Stomach (tissue), 9 donors: Measurements from ENCODE around the gene SYNE2. TPM values are rescaled to one million over a fixed set of nuclear protein-coding genes. Genes with fewer than 3 reads are reported as not detected.

Experiments
- DNase-seq, 2 donors: peaks; one replicate each; pipeline versions ENCODE4 v3.0.0 to v3.0.0-alpha.2; 2013 to 2019
- H3K27ac ChIP-seq, 5 donors: fragments of 200-600 bp in 4 of 5; sonication (generic) in 4 of 5; one replicate each; pipeline ENCODE4 v1.5.1; 2013 to 2019; ENCODE audit warnings: mild to moderate bottlenecking in 1 of 5, moderate library complexity in 1 of 5
- H3K27me3 ChIP-seq, 3 donors: fragments of 200-600 bp; sonication (generic); one replicate each; pipeline ENCODE4 v1.5.1; 2017 to 2019; ENCODE audit warnings: mixed run types in 1 of 3
- H3K36me3 ChIP-seq, 4 donors: fragments of 200-600 bp; sonication (generic); 1 replicate in 3 of 4; 2 replicates in 1 of 4; pipeline ENCODE4 v1.5.1; 2016 to 2019
- H3K4me1 ChIP-seq, 4 donors: fragments of 200-600 bp; sonication (generic); one replicate each; pipeline ENCODE4 v1.5.1; 2016 to 2019
- H3K4me3 ChIP-seq, 4 donors: fragments of 200-600 bp; sonication (generic) in 3 of 4; one replicate each; pipeline ENCODE4 v1.5.1; 2016 to 2019; ENCODE audit warnings: mild to moderate bottlenecking in 1 of 4
- H3K9me3 ChIP-seq, 4 donors: fragments of 200-600 bp; sonication (generic); one replicate each; pipeline ENCODE4 v1.5.1; 2016 to 2019
- EP300 ChIP-seq: sonication (generic); formaldehyde crosslinking; IDR thresholded peaks from one replicate; pipeline ENCODE4 v1.6.1; 2017; ENCODE audit warnings: antibody characterized with exemption
- POLR2A ChIP-seq, 4 donors: fragments of 450-650 bp; IDR thresholded peaks; one replicate each; pipeline ENCODE4 v1.6.1; 2016; ENCODE audit warnings: antibody characterized with exemption in 4 of 4, control low read depth in 2 of 4, mild to moderate bottlenecking in 1 of 4, moderate library complexity in 1 of 4
- POLR2AphosphoS5 ChIP-seq, 3 donors: sonication (generic); formaldehyde crosslinking; IDR thresholded peaks; one replicate each; pipeline ENCODE4 v1.6.1; 2016; ENCODE audit warnings: antibody characterized with exemption in 3 of 3
- WGBS, 5 donors: extraction: QIAGEN DNeasy Blood & Tissue Kit in 3 of 5; methylation state at CpG; one replicate each; pipeline versions ENCODE4 v1.1.5 to v1.1.7; 2013 to 2018; 5-methylcytosine and 5-hydroxymethylcytosine counted together
- intact Hi-C: fragments of 100-400 bp; cut with DNase I; formaldehyde crosslinking; loops from one replicate; pipeline ENCODE4 v1.15.1; 2023; ENCODE audit warnings: low total_unique reads
- polyA plus RNA-seq, 3 donors: library from polyadenylated mRNA; stranded (reverse); fragments of 200-250 nt; gene quantifications; one replicate each; pipeline ENCODE4 v1.2.3, GENCODE V29; 2013
- total RNA-seq, 5 donors: library from RNA; depleted of rRNA; stranded (reverse); fragments of >200 nt; gene quantifications; one replicate each; pipeline versions ENCODE4 v1.1.0 to v1.2.3, GENCODE V29; 2014 to 2016
- TF ChIP-seq, protein P1 (sequence below), 7 experiments: fragments of 450-650 bp in 4 of 7; fragments of 200-600 bp in 3 of 7; sonication (generic) in 3 of 7; IDR thresholded peaks; one replicate each; pipeline ENCODE4 v1.5.1; 2016 to 2019; ENCODE audit warnings: antibody characterized with exemption in 7 of 7, control low read depth in 2 of 7, mild to moderate bottlenecking in 1 of 7
- donor health status: healthy with polysubstance abuse.
- donor health status: Bipolar disorder and iron deficiency.
- donor health status: healthy.

The SYNE2 gene
- total and polyA plus RNA-seq, 8 donors, result 14.4 to 280 (median 120) TPM

DNA sequence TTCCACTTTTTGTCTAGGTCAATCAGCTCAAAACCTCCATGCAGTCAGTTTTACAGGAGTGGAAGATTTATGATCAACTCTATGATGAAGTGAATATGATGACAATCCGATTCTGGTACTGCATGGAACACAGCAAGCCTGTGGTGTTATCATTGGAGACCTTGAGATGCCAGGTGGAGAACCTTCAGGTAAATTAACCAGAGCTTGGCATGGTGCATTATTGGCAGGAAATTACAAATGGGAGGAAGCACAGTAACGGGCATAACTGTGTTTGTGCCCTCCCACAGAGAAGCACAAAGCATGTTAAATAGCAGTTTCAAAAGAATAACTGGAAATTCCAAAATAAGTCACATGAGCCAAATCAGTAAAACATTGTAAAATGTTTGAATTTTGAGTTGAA is 305.8 kb downstream of the SYNE2 start:
- no peak for DNase-seq
- intact Hi-C loops, result no loop called here
- no peaks in the 10 kb centered on the region for H3K4me1 ChIP-seq
- WGBS, 5 donors, result 70 to 81% (median 76%) methylated on average over 2 of the region's 2 CpGs
- no peaks in the 10 kb centered on the region for H3K9me3 ChIP-seq
- no peak overlapping the region for H3K27ac ChIP-seq
- TF ChIP-seq POLR2AphosphoS5 (IDR thresholded peaks at IDR 0.05), result no peak
- TF ChIP-seq POLR2A (IDR thresholded peaks at IDR 0.05), result no peak
- TF ChIP-seq EP300, result no peak
- TF ChIP-seq, protein P1, sequence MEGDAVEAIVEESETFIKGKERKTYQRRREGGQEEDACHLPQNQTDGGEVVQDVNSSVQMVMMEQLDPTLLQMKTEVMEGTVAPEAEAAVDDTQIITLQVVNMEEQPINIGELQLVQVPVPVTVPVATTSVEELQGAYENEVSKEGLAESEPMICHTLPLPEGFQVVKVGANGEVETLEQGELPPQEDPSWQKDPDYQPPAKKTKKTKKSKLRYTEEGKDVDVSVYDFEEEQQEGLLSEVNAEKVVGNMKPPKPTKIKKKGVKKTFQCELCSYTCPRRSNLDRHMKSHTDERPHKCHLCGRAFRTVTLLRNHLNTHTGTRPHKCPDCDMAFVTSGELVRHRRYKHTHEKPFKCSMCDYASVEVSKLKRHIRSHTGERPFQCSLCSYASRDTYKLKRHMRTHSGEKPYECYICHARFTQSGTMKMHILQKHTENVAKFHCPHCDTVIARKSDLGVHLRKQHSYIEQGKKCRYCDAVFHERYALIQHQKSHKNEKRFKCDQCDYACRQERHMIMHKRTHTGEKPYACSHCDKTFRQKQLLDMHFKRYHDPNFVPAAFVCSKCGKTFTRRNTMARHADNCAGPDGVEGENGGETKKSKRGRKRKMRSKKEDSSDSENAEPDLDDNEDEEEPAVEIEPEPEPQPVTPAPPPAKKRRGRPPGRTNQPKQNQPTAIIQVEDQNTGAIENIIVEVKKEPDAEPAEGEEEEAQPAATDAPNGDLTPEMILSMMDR (IDR thresholded peaks at IDR 0.05), result no peak
- H3K4me3 ChIP-seq, result no peak overlapping the region
- no peaks in the 10 kb centered on the region for H3K27me3 ChIP-seq
- H3K36me3 ChIP-seq, result peaks cover 12 to 88% (median 76%) of the 10 kb centered on the region in 4 donors

DNA sequence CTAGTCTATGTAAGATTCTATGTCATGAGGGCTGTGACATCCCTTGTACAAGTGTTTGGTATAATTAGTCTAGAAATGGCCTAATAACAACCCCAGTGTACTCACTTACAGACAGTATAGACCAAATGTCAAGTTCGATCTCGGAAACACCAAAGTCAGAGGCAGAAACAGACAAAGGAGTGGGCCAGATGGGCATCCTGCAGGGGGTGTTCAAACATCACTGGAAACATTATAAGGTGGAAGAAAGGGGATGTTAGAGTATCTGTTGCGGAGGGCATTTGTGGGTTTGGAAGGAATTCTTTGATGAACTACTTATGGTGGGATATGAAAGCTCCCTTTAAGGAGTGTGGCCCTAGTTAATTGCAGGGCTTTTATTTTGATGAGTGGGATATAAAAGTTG is 306.8 kb downstream of the SYNE2 start:
- 89 to 96% (median 92%) methylated on average over 3 of the region's 3 CpGs for WGBS, 5 donors
- Histone ChIP-seq H3K4me3 (no peak overlapping the region), H3K36me3 (peaks cover 15 to 88% (median 76%) of the 10 kb centered on the region in 4 donors), H3K9me3 (no peaks in the 10 kb centered on the region), H3K4me1 (no peaks in the 10 kb centered on the region), H3K27ac (no peak overlapping the region), H3K27me3 (no peaks in the 10 kb centered on the region)
- DNase-seq, result no peak
- TF ChIP-seq, protein P1 (IDR thresholded peaks at IDR 0.05), result no peak
- TF ChIP-seq POLR2A (IDR thresholded peaks at IDR 0.05) (no peak), POLR2AphosphoS5 (IDR thresholded peaks at IDR 0.05) (no peak), EP300 (no peak)
- intact Hi-C loops, result no loop called here

- TF ChIP-seq, protein P1 (IDR thresholded peaks at IDR 0.05), result no peak
- TF ChIP-seq EP300 (no peak), POLR2A (IDR thresholded peaks at IDR 0.05) (no peak), POLR2AphosphoS5 (IDR thresholded peaks at IDR 0.05) (no peak)
- H3K9me3 ChIP-seq, result no peaks in the 10 kb centered on the region
- DNase-seq, result no peak
- no peak overlapping the region for H3K4me3 ChIP-seq
- H3K36me3 ChIP-seq, result peaks cover 38 to 95% (median 86%) of the 10 kb centered on the region in 4 donors
- intact Hi-C loops, result no loop called here
- no peaks in the 10 kb centered on the region for H3K27me3 ChIP-seq
- H3K27ac ChIP-seq, result no peak overlapping the region
- no peaks in the 10 kb centered on the region for H3K4me1 ChIP-seq
- WGBS, 5 donors, result 91 to 97% (median 92%) methylated on average over 7 to 8 of the region's 8 CpGs
Observed at GRCh38 chr14:64170181-64170580, 317.4 kb downstream of the SYNE2 start.

DNA sequence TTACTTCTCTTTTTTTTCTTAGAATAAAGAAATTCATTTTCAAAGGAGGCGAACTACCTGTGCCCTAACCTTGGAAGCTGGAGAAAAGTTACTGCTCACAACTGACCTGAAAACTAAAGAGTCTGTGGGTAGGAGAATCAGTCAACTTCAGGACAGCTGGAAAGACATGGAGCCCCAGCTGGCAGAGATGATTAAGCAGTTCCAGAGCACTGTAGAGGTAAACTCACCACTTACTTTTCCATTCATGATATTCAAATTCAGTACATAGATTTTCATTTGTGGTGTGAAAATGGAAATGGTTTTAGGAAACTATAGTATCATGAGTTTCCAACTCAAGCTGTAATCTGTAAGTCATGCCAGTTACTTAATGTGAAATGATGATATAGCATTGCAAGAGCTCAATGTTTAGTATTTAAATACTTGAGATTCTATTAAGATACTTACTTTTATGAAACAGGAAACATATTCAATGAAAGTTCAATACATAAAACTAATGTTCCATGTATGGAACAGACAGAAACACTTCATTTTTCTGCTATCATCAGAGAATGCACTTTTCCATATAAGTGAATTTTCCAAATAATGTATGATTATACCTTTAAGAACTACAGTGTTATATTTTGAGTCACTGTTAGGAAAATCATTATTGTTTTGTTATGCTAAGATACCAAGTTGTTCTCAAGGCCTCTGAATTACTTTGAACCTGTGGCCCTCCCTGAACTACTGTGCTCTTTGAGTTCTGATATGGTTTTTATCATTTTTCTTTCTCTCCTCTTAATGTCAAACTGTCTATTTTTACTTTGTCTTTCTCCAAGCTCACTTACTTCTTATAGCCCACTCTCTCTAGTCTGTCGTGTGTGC is 322.3 kb downstream of the SYNE2 start:
- no peak overlapping the region for H3K27ac ChIP-seq
- H3K4me1 ChIP-seq, result no peaks in the 10 kb centered on the region
- intact Hi-C loops, result no loop called here
- no peak overlapping the region for H3K4me3 ChIP-seq
- DNase-seq, result no peak
- no peaks in the 10 kb centered on the region for H3K27me3 ChIP-seq
- TF ChIP-seq EP300, result no peak
- TF ChIP-seq, protein P1 (IDR thresholded peaks at IDR 0.05), result no peak
- no peak for TF ChIP-seq POLR2AphosphoS5 (IDR thresholded peaks at IDR 0.05)
- TF ChIP-seq POLR2A (IDR thresholded peaks at IDR 0.05), result no peak
- H3K36me3 ChIP-seq, result peaks cover 7 to 95% (median 80%) of the 10 kb centered on the region in 4 donors
- WGBS, 5 donors, result 87 to 96% (median 92%) methylated on average over 2 of the region's 2 CpGs
- no peaks in the 10 kb centered on the region for H3K9me3 ChIP-seq
